GM12878 (cell line): ENCODE data around the gene PSIP1. TPM values are rescaled to one million over a fixed set of nuclear protein-coding genes. Genes with fewer than 3 reads are reported as not detected.

Experiments
- ATAC-seq: fragments of 200-7000 bp; cut with Tn5 transposase; 3 replicates; pipeline ENCODE4 v1.9.1; 2020; ENCODE audit warnings: mild to moderate bottlenecking, moderate library complexity
- BruUV-seq: library from RNA; stranded (reverse); fragments of 400-500 nt; replicated peaks from 2 replicates; lab custom pipeline; 2021; lab: Mats Ljungman, UMichigan
- CTCF ChIA-PET: fragments of 300-600 bp; sonication (Branson Sonifier 250); formaldehyde crosslinking; extraction: SDS; loops from one replicate; lab custom pipeline; 2021; ENCODE audit warnings: inconsistent platforms; lab: Yijun Ruan, JAX
- POLR2A ChIA-PET: fragments of 350-600 bp; formaldehyde crosslinking; extraction: SDS; loops from one replicate; lab custom pipeline; 2021; ENCODE audit warnings: inconsistent platforms; lab: Charles Lee
- RAD21 ChIA-PET: fragments of 300-600 bp; sonication (Branson Sonifier 250); formaldehyde crosslinking; loops from one replicate; lab custom pipeline; 2023; ENCODE audit warnings: antibody characterized with exemption; ENCODE audit not compliant: unreplicated experiment; lab: Charles Lee
- SMC1A ChIA-PET: fragments of 300-600 bp; sonication (Branson Sonifier 250); formaldehyde crosslinking; loops from one replicate; lab custom pipeline; 2023; ENCODE audit not compliant: unreplicated experiment, uncharacterized antibody; lab: Charles Lee
- DNase-seq: peaks from one replicate; pipeline ENCODE4 v3.0.0-alpha.2; 2011; ENCODE audit warnings: low read depth, low spot score
- FAIRE-seq: peaks from 3 replicates; lab custom pipeline; 2011; peaks lifted over from hg19 to GRCh38; lab: Jason Lieb, UNC
- H2AFZ ChIP-seq: 2 replicates; pipeline ENCODE4 v1.6.0; 2011; ENCODE audit warnings: low read depth, low read length, control low read depth; ENCODE audit not compliant: control insufficient read depth
- H3K27ac ChIP-seq: 2 replicates; pipeline ENCODE4 v1.5.1; 2011; ENCODE audit warnings: control low read depth; ENCODE audit not compliant: control insufficient read depth, insufficient read depth
- H3K27me3 ChIP-seq, 2 experiments: replicated peaks in 1 of 2; 2 replicates each; pipeline versions ENCODE4 v1.6.0 to v1.6.1; 2011; ENCODE audit warnings: low read length in 1 of 2; ENCODE audit not compliant: control insufficient read depth in 2 of 2, insufficient read depth in 2 of 2
- H3K36me3 ChIP-seq, 2 experiments: 2 replicates each; pipeline ENCODE4 v1.5.1; 2011; ENCODE audit warnings: low read length in 1 of 2; ENCODE audit not compliant: control insufficient read depth in 2 of 2, insufficient read depth in 2 of 2
- H3K4me1 ChIP-seq: 2 replicates; pipeline ENCODE4 v1.6.1; 2011; ENCODE audit warnings: mild to moderate bottlenecking, low read length, moderate library complexity, mixed read lengths; ENCODE audit not compliant: control insufficient read depth, insufficient read depth
- H3K4me2 ChIP-seq: 2 replicates; pipeline ENCODE4 v1.6.0; 2011; ENCODE audit warnings: control low read depth; ENCODE audit not compliant: control insufficient read depth, insufficient read depth
- H3K4me3 ChIP-seq: fragments of 200-600 bp; sonication (generic); 2 replicates; pipeline ENCODE4 v1.5.1; 2016
- H3K79me2 ChIP-seq: 2 replicates; pipeline ENCODE4 v1.6.0; 2011; ENCODE audit warnings: low read length; ENCODE audit not compliant: control insufficient read depth, insufficient read depth
- H3K9ac ChIP-seq: 2 replicates; pipeline ENCODE4 v1.8.0; 2011; ENCODE audit warnings: low read length, control low read depth, mixed read lengths; ENCODE audit not compliant: control insufficient read depth, insufficient read depth
- H3K9me3 ChIP-seq: replicated peaks from 3 replicates; pipeline ENCODE4 v1.5.1; 2011; ENCODE audit warnings: mild to moderate bottlenecking, low read length; ENCODE audit not compliant: control insufficient read depth, insufficient read depth
- H4K20me1 ChIP-seq: 2 replicates; pipeline ENCODE4 v1.6.0; 2011; ENCODE audit not compliant: control insufficient read depth, insufficient read depth
- CTCF ChIP-seq, 3 experiments: IDR thresholded peaks in 2 of 3; conservative IDR thresholded peaks in 1 of 3; 2 replicates each; pipeline ENCODE4 v1.5.1; 2011; ENCODE audit warnings: low read depth in 3 of 3, low read length in 3 of 3, mild to moderate bottlenecking in 3 of 3, control low read depth in 2 of 3, moderate library complexity in 2 of 3, inconsistent platforms in 1 of 3, mixed read lengths in 1 of 3; ENCODE audit not compliant: control insufficient read depth in 2 of 3, insufficient read depth in 1 of 3; ENCODE audit errors: extremely low read depth in 1 of 3
- EZH2 ChIP-seq: IDR thresholded peaks from 2 replicates; pipeline ENCODE4 v1.6.1; 2012; ENCODE audit warnings: low read depth, mild to moderate bottlenecking, control low read depth, inconsistent platforms, low read length, borderline replicate concordance; ENCODE audit not compliant: control insufficient read depth
- HSF1 ChIP-seq: fragments of 150-350 bp; IDR thresholded peaks from 2 replicates; pipeline ENCODE4 v1.6.1; 2014; ENCODE audit warnings: mild to moderate bottlenecking, low read depth, low read length
- MAX ChIP-seq: IDR thresholded peaks from 2 replicates; pipeline ENCODE4 v1.6.1; 2012; ENCODE audit warnings: low read depth, low read length, improper control_type of control experiment
- MLLT1 ChIP-seq: fragments of 450-650 bp; IDR thresholded peaks from 2 replicates; pipeline ENCODE4 v1.6.1; 2016; ENCODE audit warnings: mild to moderate bottlenecking
- NFIC ChIP-seq: IDR thresholded peaks from 2 replicates; pipeline ENCODE4 v1.6.1; 2012; ENCODE audit warnings: low read depth, mild to moderate bottlenecking, inconsistent platforms, low read length, moderate library complexity
- RAD51 ChIP-seq: fragments of 450-650 bp; IDR thresholded peaks from 2 replicates; pipeline ENCODE4 v1.6.1; 2016; ENCODE audit warnings: moderate library complexity, mild to moderate bottlenecking, inconsistent platforms
- REST ChIP-seq: IDR thresholded peaks from 2 replicates; pipeline ENCODE4 v1.6.1; 2012; ENCODE audit warnings: mild to moderate bottlenecking, low read depth, low read length
- RUNX3 ChIP-seq: IDR thresholded peaks from 2 replicates; pipeline ENCODE4 v1.6.1; 2012; ENCODE audit warnings: low read length, inconsistent platforms
- SRF ChIP-seq, 2 experiments: IDR thresholded peaks; 2 replicates each; pipeline ENCODE4 v1.6.1; 2011; ENCODE audit warnings: low read depth in 2 of 2, low read length in 2 of 2, mild to moderate bottlenecking in 1 of 2, moderate library complexity in 1 of 2
- TBL1XR1 ChIP-seq: IDR thresholded peaks from 2 replicates; pipeline ENCODE4 v1.6.1; 2012; ENCODE audit warnings: low read depth, low read length, improper control_type of control experiment
- TCF3 ChIP-seq: IDR thresholded peaks from 2 replicates; pipeline ENCODE4 v1.6.1; 2012; ENCODE audit warnings: low read depth, mild to moderate bottlenecking, low read length, borderline replicate concordance; ENCODE audit not compliant: insufficient read depth
- WRNIP1 ChIP-seq: IDR thresholded peaks from 2 replicates; pipeline ENCODE4 v1.6.1; 2011; ENCODE audit warnings: low read depth, low read length, improper control_type of control experiment, borderline replicate concordance
- WGBS: methylation state at CpG from one replicate; pipeline ENCODE4 v1.1.6; 2016; ENCODE audit warnings: low lambda C conversion rate; ENCODE audit not compliant: insufficient replicate concordance, insufficient coverage; ENCODE audit errors: missing lambda C conversion rate; 5-methylcytosine and 5-hydroxymethylcytosine counted together
- in situ Hi-C: fragments of 300-500 bp; cut with MboI; formaldehyde crosslinking; loops from 9 replicates; pipeline ENCODE4 v1.14.3; 2018; ENCODE audit warnings: mixed read lengths
- intact Hi-C: fragments of 100-400 bp; cut with micrococcal nuclease; formaldehyde crosslinking; loops from one replicate; pipeline ENCODE4 v1.14.2; 2022; ENCODE audit not compliant: unreplicated experiment
- polyA plus RNA-seq, 11 experiments: library from polyadenylated mRNA; depleted of rRNA in 4 of 11; unstranded in 6 of 11; stranded (reverse) in 5 of 11; fragments of >200 nt; fragmentation: Nextera tagmentation in 4 of 11; fragmentation: Illumina TruSeq in 1 of 11; extraction: Ambion mirVana in 4 of 11; extraction: Trizol in 1 of 11; gene quantifications; 1 replicate in 1 of 11; 2 replicates in 10 of 11; pipeline versions ENCODE4 v1.2.1 to v1.2.3, GENCODE V29; 2011 to 2016; ENCODE audit warnings: inconsistent platforms in 2 of 11, missing spikeins in 2 of 11, low read depth in 1 of 11
- total RNA-seq, 4 experiments: library from RNA; depleted of rRNA in 3 of 4; stranded (reverse); fragments of >200 nt in 3 of 4; fragmentation: Illumina TruSeq in 1 of 4; extraction: Trizol in 1 of 4; gene quantifications; 2 replicates each; pipeline versions ENCODE4 v1.2.1 to v1.2.3, GENCODE V29; 2013 to 2021

The PSIP1 gene
- total and polyA plus RNA-seq, 10 of the 15 experiments (the other 5 are each of a cell fraction or from before 2014, with no cell fraction given): 75.5 to 299 (median 173) TPM

GRCh38 chr9:15461056-15461455 is 49.7 kb downstream of the PSIP1 start:
- RAD21 ChIA-PET: no interaction called here
- POLR2A ChIA-PET: no interaction called here
- no peak overlapping the region for H3K4me2 ChIP-seq
- ATAC-seq (no peak), FAIRE-seq (no peak), DNase-seq (no peak)
- H3K4me3 ChIP-seq: no peak overlapping the region
- no peaks in the 10 kb centered on the region for H3K27me3 ChIP-seq
- no peak overlapping the region for H3K9ac ChIP-seq
- H3K4me1 ChIP-seq: no peaks in the 10 kb centered on the region
- no peaks in the 10 kb centered on the region for H3K9me3 ChIP-seq
- no peaks in the 10 kb centered on the region for H3K79me2 ChIP-seq
- WGBS: 96% methylated on average over 8 of the region's 8 CpGs
- H2AFZ ChIP-seq: no peak overlapping the region
- in situ Hi-C loops: no loop called here
- SMC1A ChIA-PET: interaction anchor here (1.2 to 1.3 kb wide), 2 partner anchors 34 to 71 kb away, joined by 3 read pairs; no protein-coding TSS in a partner anchor
- H4K20me1 ChIP-seq: no peaks in the 10 kb centered on the region
- CTCF ChIA-PET: interaction anchor here (0.6 to 1.2 kb wide), 2 partner anchors 11 to 183 kb away, joined by 3 read pairs; no protein-coding TSS in a partner anchor
- intact Hi-C loops: loop anchor here (5.0 kb wide), 1 partner anchor 146 kb away; no protein-coding TSS in a partner anchor
- peaks cover 4 to 37% of the 10 kb centered on the region in 2 experiments; a peak in 3 of 4 replicates for H3K36me3 ChIP-seq
- no peak overlapping the region for H3K27ac ChIP-seq
- BruUV-seq: no TSS peak
- TF ChIP-seq EZH2 (no peak), TBL1XR1 (no peak), SRF (IDR thresholded peaks at IDR 0.05; ENCODE audit: low read depth in 2 of 2, low read length in 2 of 2) (no peak), MLLT1 (no peak), REST (no peak), NFIC (no peak), WRNIP1 (no peak), RAD51 (no peak), HSF1 (no peak), RUNX3 (no peak), CTCF (IDR thresholded peaks at IDR 0.05 in 2 of 3, conservative IDR thresholded peaks at IDR 0.05 in 1 of 3; ENCODE audit: control insufficient read depth in 2 of 3, extremely low read depth in 1 of 3, insufficient read depth in 1 of 3, low read depth in 3 of 3, low read length in 3 of 3) (no peak), MAX (no peak), TCF3 (no peak)
